GM12875 (cell line): ENCODE data around the gene CD276.

Source experiments
- H3K4me3 ChIP-seq: one replicate; pipeline ENCODE4 v1.5.1; 2011; ENCODE audit warnings: low read depth, low read length, control low read depth
- CTCF ChIP-seq: IDR thresholded peaks from 2 replicates; pipeline ENCODE4 v1.5.1; 2011; ENCODE audit warnings: low read depth, mild to moderate bottlenecking, control low read depth, inconsistent platforms, low read length, moderate library complexity, borderline replicate concordance; ENCODE audit not compliant: insufficient read depth

CD276 gene

GRCh38 chr15:73753250-73754130, 69.3 kb downstream of the CD276 start, which contains the start of gene INSYN1:
Gene INSYN1 (minus strand): TSS chr15:73753351. CDS start chr15:73751130, 2,221 bp downstream.
- no peak for TF ChIP-seq CTCF
- no peak within 1 kb of the TSS for H3K4me3 ChIP-seq

DNA sequence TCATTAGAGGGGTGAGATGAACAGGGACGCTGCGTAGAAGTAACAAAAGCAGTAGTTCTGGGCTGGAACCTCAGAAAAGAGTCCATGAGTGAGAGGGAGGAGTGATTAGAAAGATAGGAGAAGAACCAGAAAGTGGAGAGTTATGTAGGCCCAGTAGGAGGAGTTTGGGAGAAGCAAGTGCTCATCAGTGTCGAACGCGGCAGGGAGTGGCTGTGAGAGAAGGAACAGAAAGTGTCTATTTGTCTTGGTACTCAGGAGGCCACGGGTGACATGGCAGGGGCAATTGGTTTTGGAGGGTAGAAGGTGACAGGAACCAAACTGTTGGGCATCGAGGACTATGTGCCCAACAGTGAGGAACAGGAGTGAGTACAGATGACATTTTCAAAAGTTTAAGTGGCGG, 70.3 kb downstream of the CD276 start:
- no peak overlapping the region for H3K4me3 ChIP-seq
- no peak for TF ChIP-seq CTCF

GRCh38 chr15:73755481-73755880, 71.3 kb downstream of the CD276 start:
- TF ChIP-seq CTCF, result no peak
- no peak overlapping the region for H3K4me3 ChIP-seq

DNA sequence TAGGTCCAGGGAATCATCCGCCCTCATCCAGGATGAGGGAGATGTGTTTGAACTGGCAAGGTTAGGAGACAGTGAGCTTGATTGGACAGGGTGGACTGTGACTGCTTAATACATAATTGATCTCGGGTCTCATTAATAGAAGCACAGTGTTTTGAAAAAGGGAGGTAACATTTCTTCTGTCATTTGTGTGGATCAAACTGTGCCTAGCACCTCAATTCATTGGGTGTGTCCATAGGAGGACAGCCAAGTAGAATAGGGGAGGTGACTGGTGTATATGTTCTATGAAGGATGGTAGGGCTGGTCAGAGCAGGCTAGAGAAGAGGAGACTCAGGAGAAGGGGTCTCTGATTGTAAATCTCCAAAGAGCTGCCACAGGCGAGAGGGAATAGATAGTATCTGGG, 71.8 kb downstream of the CD276 start:
- no peak overlapping the region for H3K4me3 ChIP-seq
- TF ChIP-seq CTCF, result no peak

- H3K4me3 ChIP-seq, result no peak overlapping the region
- TF ChIP-seq CTCF, result no peak
These were observed 72.2 kb downstream of the CD276 start for GRCh38 chr15:73756390-73756789.

- no peak overlapping the region for H3K4me3 ChIP-seq
- no peak for TF ChIP-seq CTCF
These were observed 72.8 kb downstream of the CD276 start for GRCh38 chr15:73756947-73757513.

GRCh38 chr15:73757571-73757970, 73.4 kb downstream of the CD276 start:
- TF ChIP-seq CTCF, result no peak
- H3K4me3 ChIP-seq, result no peak overlapping the region
